DMS53 treated with DMSO at 0.1 percent for 48 hours (cell line): ENCODE results near the gene KIAA1614.

Experiments used
- DNase-seq: peaks from one replicate; lab custom pipeline; 2025; ENCODE audit not compliant: unreplicated experiment; lab: John Stamatoyannopoulos, UW

Gene KIAA1614

GRCh38 chr1:180939073-180939710, 26.5 kb downstream of the KIAA1614 start:
- DNase-seq: no peak

- DNase-seq: no peak
These were observed 27.0 kb downstream of the KIAA1614 start for GRCh38 chr1:180939711-180940103.

- DNase-seq: no peak
These were observed 27.7 kb downstream of the KIAA1614 start for GRCh38 chr1:180940445-180940844.

- no peak for DNase-seq
These were observed 29.0 kb downstream of the KIAA1614 start for GRCh38 chr1:180941518-180942275.

- DNase-seq: no peak
These were observed 32.5 kb downstream of the KIAA1614 start for GRCh38 chr1:180945151-180945550.

- DNase-seq: no peak
These were observed 32.9 kb downstream of the KIAA1614 start for GRCh38 chr1:180945551-180945950.

GRCh38 chr1:180946056-180946455, 33.4 kb downstream of the KIAA1614 start:
- DNase-seq: no peak

GRCh38 chr1:180946541-180947498, 34.1 kb downstream of the KIAA1614 start:
- DNase-seq: no peak

GRCh38 chr1:180947499-180947885, 34.8 kb downstream of the KIAA1614 start:
- no peak for DNase-seq

- DNase-seq: no peak
These were observed 35.4 kb downstream of the KIAA1614 start for GRCh38 chr1:180947901-180948640.

GRCh38 chr1:180948641-180949615, 36.2 kb downstream of the KIAA1614 start:
- DNase-seq: no peak

GRCh38 chr1:180949616-180950000, 36.9 kb downstream of the KIAA1614 start:
- no peak for DNase-seq

GRCh38 chr1:180950321-180950720, 37.6 kb downstream of the KIAA1614 start:
- DNase-seq: no peak

GRCh38 chr1:180951186-180951745, 38.6 kb downstream of the KIAA1614 start:
- no peak for DNase-seq

- DNase-seq: no peak
These were observed 39.3 kb downstream of the KIAA1614 start for GRCh38 chr1:180951836-180952656.

GRCh38 chr1:180952657-180953013, 39.9 kb downstream of the KIAA1614 start:
- no peak for DNase-seq

GRCh38 chr1:180953291-180954004, 40.8 kb downstream of the KIAA1614 start:
- DNase-seq: peak; percentile 43
